Uterus (tissue), 2 donors: Measurements from ENCODE around the gene MEIS2.

Experiments
- CTCF ChIP-seq, 4 experiments: fragments of 200-600 bp in 2 of 4; fragments of 450-650 bp in 2 of 4; sonication (generic) in 2 of 4; IDR thresholded peaks; one replicate each; pipeline ENCODE4 v1.5.1; 2016 to 2019; ENCODE audit warnings: antibody characterized with exemption in 4 of 4, mild to moderate bottlenecking in 2 of 4, moderate library complexity in 1 of 4
- POLR2A ChIP-seq, 2 donors: fragments of 450-650 bp; IDR thresholded peaks; one replicate each; pipeline ENCODE4 v1.6.1; 2016; ENCODE audit warnings: antibody characterized with exemption in 2 of 2, mild to moderate bottlenecking in 1 of 2, moderate library complexity in 1 of 2

- TF ChIP-seq CTCF (IDR thresholded peaks at IDR 0.05) (no peak), POLR2A (IDR thresholded peaks at IDR 0.05) (no peak)
These were observed 43.9 kb downstream of the MEIS2 start for GRCh38 chr15:37056177-37057121.
